C4-2B (cell line): ENCODE results near the gene ATP1A2.

Source experiments
- ZFX ChIP-seq: fragments of 450-650 bp; IDR thresholded peaks from 2 replicates; pipeline ENCODE4 v1.6.1; 2017
- TF ChIP-seq, protein P1 (sequence below): fragments of 450-650 bp; conservative IDR thresholded peaks from 2 replicates; pipeline ENCODE4 v1.5.1; 2017; ENCODE audit warnings: mild to moderate bottlenecking

GRCh38 chr1:160103658-160104408 is 11.7 kb upstream of the ATP1A2 start:
- TF ChIP-seq, protein P1, sequence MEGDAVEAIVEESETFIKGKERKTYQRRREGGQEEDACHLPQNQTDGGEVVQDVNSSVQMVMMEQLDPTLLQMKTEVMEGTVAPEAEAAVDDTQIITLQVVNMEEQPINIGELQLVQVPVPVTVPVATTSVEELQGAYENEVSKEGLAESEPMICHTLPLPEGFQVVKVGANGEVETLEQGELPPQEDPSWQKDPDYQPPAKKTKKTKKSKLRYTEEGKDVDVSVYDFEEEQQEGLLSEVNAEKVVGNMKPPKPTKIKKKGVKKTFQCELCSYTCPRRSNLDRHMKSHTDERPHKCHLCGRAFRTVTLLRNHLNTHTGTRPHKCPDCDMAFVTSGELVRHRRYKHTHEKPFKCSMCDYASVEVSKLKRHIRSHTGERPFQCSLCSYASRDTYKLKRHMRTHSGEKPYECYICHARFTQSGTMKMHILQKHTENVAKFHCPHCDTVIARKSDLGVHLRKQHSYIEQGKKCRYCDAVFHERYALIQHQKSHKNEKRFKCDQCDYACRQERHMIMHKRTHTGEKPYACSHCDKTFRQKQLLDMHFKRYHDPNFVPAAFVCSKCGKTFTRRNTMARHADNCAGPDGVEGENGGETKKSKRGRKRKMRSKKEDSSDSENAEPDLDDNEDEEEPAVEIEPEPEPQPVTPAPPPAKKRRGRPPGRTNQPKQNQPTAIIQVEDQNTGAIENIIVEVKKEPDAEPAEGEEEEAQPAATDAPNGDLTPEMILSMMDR = no peak
- no peak for TF ChIP-seq ZFX
